A204.1 (cell line): Measurements from ENCODE around the gene TMC2.
"Not testable (repeated sequence)": the region's sequence is repeated elsewhere in the genome, so short reads cannot be mapped to it uniquely, and the experiment has no call there.

ENCODE experiments used
- FAIRE-seq: peaks from 2 replicates; lab custom pipeline; 2012; peaks lifted over from hg19 to GRCh38; lab: Jason Lieb, UNC

Gene TMC2

GRCh38 chr20:2536560-2536986 is at the start of gene TMC2:
TSS of gene TMC2 (plus strand) at chr20:2536573. CDS start at chr20:2536622, 49 bp downstream.
- no peak for FAIRE-seq

- FAIRE-seq, result not testable (repeated sequence)
Observed at GRCh38 chr20:2502808-2503384, 33.5 kb upstream of the TMC2 start.

GRCh38 chr20:2504803-2505202 is 31.6 kb upstream of the TMC2 start:
- FAIRE-seq, result not testable (repeated sequence)

GRCh38 chr20:2506426-2506825 is 29.9 kb upstream of the TMC2 start:
- FAIRE-seq, result not testable (repeated sequence)

GRCh38 chr20:2507464-2507863 is 28.9 kb upstream of the TMC2 start:
- FAIRE-seq, result no peak

- no peak for FAIRE-seq
Observed at GRCh38 chr20:2507875-2508630, 28.3 kb upstream of the TMC2 start.

GRCh38 chr20:2508631-2509467 is 27.5 kb upstream of the TMC2 start, which contains the start of gene ZNF343:
TSS of gene ZNF343 (minus strand) at chr20:2508915. CDS start at chr20:2493895, 15,020 bp downstream.
- no peak for FAIRE-seq

- no peak for FAIRE-seq
Observed at GRCh38 chr20:2509468-2509781, 26.9 kb upstream of the TMC2 start.

GRCh38 chr20:2509794-2510193 is 26.6 kb upstream of the TMC2 start:
- FAIRE-seq, result no peak

- no peak for FAIRE-seq
Observed at GRCh38 chr20:2515203-2515602, 21.2 kb upstream of the TMC2 start.

- no peak for FAIRE-seq
Observed at GRCh38 chr20:2516399-2516798, 20.0 kb upstream of the TMC2 start.

- FAIRE-seq, result no peak
Observed at GRCh38 chr20:2518096-2518495, 18.3 kb upstream of the TMC2 start.

GRCh38 chr20:2518558-2518957 is 17.8 kb upstream of the TMC2 start:
- FAIRE-seq, result no peak

- no peak for FAIRE-seq
Observed at GRCh38 chr20:2519115-2519809, 17.1 kb upstream of the TMC2 start.

GRCh38 chr20:2520617-2521016 is 15.8 kb upstream of the TMC2 start:
- no peak for FAIRE-seq

- FAIRE-seq, result no peak
Observed at GRCh38 chr20:2521369-2522305, 14.7 kb upstream of the TMC2 start.

GRCh38 chr20:2522826-2523429 is 13.4 kb upstream of the TMC2 start:
- FAIRE-seq, result not testable (repeated sequence)

GRCh38 chr20:2523919-2524708 is 12.3 kb upstream of the TMC2 start:
- no peak for FAIRE-seq

- FAIRE-seq, result no peak
Observed at GRCh38 chr20:2524709-2525506, 11.5 kb upstream of the TMC2 start.
